Stimulated activated CD8-positive, alpha-beta memory T cell treated with anti-CD3 and anti-CD28 coated beads, Interleukin-4, amount 100 ng/mL, for 48 hours (primary cell): Measurements from ENCODE around the gene MIS12.

Experiments
- DNase-seq: peaks from one replicate; pipeline ENCODE4 v3.0.0-alpha.2; 2020

The MIS12 gene

GRCh38 chr17:5536866-5537650, 50.7 kb downstream of the MIS12 start:
- no peak for DNase-seq

DNA sequence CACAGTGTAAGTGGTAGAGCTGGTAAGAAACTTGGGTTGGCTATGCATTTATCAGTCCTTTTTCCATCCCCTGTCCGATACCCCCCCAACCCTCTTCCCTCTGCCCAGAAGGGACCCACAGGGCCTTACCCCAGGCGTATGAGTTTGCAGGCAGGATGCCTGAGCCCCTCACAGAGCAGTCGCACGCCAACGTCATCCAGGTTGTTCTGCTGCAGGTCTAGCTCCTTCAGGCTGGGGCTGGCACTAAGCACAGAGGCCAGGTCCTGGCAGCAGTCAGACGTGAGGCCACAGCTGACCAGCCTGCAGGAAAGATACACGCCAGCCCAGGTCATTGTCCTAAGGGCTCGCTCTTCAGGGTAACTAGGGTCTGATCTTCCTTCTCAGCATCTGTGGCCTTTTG, 52.9 kb downstream of the MIS12 start:
- DNase-seq: no peak

DNA sequence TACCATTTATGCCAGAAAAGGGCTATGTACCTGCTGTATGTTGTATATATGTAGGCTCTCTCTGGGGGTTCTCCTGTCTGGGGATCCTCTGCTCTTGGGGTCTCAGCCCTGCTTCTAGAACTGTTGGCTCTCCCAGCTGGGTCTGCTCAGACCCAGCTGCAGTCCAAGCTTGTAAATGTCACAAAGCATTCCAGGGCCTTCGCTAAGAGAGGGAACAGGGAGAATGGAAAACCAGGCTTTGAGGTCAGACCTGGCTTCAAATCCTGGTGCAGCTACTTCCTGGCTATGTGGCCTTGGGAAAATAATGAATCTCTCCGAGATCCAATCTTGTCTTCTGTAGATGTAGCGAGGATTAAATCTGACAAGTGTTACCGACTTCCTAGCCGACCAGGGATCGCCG, 54.0 kb downstream of the MIS12 start:
- DNase-seq: no peak
